Measurements from ENCODE around the gene BUB1B.
"Not testable (repeated sequence)": the region's sequence is repeated elsewhere in the genome, so short reads cannot be mapped to it uniquely, and the experiment has no call there.

The BUB1B gene

DNA sequence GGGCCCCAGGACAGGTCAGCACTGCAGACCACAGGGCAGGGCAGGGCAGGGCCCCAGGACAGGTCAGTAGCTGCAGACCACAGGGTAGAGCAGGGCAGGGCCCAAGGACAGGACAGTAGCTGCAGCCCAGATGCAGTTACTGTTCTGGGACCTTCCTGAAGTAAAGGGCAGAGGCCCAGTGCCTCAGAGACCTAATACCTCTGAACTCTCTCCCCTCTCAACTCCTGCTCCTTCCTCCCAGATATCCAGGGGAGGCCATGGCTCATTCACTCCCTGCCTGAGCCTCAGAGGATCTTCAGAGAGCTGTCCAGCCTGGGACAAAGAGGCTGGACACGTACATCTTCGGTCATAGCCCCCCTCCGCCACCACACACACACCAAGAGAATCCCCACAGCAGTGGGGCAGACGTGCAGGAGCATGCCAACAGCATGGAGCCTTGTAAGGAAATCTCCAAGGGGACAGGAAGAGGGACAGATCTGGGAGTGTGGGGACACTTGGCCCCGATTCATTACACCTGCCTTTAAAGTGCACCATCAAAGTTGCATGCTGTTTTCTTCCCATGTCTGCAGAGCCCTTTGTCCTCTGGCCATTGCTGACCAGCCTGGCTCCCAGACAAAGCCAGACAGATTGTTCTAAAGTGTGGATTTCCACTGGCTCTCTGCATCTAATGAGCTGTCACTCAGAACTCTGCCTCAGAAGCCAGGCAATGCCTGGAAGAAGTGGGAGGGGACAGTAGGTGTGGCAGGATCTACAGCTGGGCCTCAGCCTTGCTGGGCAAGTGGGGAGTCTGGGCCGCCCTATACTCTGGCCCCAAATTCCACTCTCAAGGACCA lies 24.2 kb upstream of the BUB1B start:
- DNase-seq = no peak

DNA sequence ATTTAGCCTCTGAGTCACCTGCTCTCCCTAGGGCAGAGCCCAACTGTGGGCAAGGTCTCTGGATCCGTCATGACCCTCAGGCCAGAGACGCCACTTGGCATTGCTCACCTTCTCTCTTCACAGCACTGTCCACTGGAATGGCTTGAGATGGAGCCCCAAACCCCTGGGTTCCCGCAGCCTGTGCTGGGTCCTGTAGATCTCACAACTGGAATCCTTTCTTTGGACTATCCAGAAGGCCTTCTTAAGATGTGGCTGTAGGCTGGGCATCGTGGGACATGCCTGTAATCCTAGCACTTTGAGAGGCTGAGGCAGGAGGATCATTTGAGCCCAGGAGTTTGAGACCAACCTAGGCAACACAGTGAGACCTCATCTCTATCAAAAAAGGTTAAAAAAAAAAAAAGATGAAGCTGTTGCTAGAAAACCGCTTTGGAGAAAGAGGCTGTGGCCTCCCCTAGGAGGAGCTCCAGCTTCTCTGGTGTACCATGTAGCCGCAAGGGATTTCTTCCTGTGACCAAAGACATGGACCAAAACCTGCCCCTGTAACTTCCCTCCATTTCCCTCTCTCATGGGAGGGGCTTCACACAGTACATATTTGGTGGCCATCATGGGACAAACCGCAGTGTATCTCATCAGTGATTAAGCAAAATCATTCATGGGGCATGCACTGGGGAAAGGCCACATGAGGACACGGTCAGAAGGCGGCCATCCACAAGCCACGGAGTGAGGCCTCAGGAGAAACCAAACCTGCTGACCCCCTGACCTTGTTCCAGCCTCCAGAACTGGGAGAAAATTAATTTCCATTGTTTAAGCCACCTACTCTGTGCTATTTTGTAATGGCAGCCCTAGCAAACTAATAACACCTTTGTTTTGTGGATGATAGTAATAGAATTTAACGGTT lies 23.3 kb upstream of the BUB1B start:
- no peak for DNase-seq

DNA sequence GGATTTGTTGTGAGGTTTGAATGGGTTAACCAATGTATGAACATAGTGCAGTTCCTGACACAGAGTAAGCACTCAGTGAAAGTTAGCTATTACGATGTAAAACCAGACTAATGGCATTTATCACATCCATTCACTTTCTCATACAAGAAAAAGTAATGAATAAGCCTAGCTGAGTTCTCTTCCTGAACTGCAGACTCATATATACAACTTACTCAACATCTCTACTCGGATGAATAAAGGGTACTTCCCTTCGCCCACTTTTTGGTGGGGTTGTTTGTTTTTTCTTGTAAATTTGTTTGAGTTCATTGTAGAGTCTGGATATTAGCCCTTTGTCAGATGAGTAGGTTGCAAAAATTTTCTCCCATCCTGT lies 22.7 kb upstream of the BUB1B start:
- DNase-seq = not testable (repeated sequence)

DNA sequence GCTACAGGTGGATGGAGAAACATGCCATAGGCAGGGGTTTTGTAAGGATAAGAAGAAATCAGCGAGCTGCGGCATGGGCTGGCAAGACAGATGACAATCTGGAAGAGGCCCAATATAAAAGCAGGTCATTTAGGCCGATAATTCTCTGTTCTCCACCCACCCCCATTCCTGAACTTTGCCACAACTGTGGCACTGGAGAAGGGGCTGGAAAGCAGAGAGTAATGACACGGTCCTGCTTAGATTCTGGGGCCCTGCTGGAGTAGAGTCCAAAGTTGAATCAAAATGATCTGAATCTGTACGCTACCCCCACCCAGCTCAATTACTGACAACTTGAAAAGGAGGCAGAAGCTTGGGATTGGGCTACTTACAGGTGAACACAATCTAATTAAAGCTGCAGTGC lies 18.4 kb upstream of the BUB1B start:
- DNase-seq = no peak

DNA sequence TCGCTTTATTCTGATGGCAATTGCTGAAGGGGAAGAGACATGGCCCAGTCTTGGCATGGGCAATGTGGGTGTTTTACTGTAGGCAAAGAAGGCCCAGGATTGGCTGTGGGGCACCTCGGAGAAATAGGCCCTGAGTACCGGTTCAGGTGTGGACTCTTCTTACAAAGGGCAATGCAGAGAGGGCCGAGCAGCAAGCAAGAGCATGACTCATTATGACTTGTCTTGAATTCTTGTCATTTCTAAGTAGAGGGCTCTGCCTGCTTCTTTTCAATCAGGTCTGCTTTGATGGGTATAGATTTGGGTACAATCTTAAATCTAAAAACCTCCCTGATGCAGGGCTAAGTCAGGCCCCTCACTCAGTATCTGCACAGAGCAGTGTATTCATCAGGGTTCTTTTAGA lies 14.8 kb upstream of the BUB1B start:
- no peak for DNase-seq

DNA sequence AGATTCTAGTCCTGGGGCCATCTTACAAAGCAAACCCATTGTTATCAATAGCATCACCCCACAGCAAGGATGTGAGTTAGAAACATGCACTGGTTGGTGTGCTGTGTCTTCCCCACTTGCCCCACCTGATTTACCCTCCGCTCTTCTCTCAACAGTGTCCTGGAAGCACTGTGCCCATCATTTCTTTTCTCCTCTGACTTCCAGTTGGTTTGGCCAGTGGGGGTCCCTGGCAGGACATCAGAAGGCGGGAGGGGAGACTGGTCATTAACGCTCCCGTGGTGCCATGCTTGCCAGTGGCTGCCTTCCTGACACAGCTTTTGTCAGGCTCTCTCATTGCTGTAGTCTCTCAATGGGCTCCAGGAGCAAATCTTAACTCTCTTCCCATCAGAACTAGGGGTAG lies 11.5 kb upstream of the BUB1B start:
- no peak for DNase-seq

DNA sequence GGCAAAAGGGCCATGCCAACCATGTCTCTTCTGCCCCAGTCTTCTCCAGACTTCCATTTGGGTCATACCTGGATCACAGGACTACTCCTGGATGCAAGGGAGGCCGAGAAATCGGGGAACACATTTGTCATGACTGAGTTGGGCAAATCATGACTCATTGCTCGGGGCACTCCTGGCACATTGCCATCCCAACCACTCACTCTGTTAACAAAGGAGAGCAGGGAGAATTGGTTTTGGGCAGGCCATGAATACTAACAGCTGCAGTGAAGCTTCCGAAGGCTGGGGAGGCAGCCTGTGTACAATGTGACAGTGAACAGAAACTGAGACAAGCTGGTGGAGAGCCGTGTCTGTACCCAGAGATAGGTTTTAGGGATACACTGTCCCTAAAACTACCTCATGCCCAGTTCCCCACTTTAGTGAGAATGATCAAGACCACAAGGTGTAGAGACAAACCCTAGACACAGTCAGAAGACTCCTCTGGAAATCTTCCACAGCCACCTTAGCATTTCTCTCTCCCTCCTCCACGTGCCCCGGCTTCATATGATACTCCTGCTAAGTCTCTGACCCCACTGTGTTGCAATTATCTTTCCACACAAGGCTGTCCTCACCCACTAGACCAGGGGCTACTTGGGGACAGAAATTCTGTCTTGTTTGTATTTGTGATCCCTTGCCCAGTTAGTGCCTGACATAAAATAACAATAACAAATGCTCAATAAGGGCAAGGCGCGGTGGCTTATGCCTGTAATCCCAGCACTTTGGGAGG lies 10.5 kb upstream of the BUB1B start:
- no peak for DNase-seq

DNA sequence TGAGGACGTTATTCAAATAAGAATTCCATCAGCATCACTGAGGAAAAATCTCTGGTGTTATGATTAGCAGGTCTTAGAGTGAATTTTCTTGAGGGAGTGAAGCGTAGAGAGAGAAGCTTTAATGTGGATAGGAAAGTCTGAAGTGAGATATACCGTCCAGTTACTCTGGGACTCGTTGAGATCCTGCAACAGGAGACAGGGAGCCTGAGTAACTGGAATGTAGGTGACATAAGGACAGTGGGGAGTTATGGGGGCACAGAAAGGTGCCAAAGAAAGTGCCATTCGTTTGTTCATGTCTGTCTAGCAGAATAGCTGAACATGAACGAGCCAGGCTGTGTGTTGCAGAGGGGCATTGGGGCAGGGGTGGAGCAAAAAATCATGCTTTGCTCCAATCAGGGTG lies 9.4 kb upstream of the BUB1B start:
- DNase-seq = no peak

DNA sequence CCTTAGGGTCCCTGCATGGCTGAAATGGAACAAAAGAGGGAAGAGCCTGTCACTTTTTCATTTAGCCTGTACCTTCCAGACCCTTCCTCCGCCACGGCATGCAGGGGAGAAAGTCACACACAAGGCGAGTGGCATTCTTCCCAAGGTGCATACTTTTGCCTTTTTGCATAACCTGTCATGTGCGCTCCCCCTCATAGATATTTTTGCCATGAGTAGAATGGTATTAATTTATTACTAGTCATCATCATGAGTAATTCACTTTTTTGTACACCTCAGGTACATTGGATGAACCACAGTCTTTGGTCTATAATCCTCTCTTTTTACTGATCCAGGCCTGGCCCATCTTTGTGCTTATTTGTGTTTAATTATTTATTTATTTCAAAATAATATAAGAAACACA lies 8.9 kb upstream of the BUB1B start:
- DNase-seq = no peak

DNA sequence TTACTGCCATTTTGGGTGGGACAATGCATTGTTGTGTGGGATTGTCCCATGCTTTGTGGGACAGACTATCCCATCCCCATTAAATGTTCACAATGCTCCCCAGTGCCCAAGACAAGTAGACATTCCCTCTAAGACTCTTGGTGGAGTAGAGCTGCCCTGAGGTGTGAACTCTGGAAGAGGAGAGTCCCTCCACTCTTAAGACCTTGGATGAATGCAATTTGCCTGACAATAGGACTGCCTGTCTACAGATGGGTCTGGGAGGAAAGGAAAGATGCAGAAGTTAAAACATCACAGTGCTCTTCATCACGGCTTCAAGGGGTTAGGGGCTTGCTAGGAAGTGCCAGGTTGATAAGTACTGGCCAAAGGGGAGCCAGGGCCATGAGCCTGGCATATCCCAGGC lies 6.0 kb upstream of the BUB1B start:
- DNase-seq = not testable (repeated sequence)

DNA sequence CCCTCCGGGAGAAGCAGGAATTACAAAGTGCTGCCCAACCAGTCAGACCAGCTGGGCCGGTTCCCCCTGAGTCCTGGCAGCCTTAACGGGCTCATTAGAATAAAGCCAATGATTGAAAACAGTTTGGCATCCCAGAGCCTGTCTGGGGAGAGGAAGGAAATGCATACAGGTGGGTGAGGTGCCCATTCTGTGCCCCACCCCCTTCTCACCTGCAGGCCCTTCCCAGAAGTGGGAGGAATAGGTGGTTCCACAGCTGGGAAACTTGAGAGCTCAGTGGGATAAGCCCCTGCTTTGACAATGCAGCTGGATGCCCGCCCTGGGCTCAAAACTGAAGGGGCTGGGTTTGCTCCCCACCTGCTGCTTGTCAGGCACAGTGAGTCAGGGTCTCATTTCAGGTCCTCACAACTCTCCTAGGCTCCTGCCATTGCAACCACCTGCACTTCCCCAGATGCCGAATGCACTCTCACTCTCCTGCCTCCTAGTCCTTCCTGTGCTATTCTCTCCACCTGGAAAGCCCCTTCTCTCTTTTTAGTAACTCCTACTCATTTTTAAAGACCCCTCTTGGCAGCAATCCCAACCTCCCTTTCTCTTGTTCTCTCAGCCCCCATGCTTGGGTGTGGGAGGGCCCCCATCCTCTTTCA lies 5.5 kb upstream of the BUB1B start:
- no peak for DNase-seq

DNA sequence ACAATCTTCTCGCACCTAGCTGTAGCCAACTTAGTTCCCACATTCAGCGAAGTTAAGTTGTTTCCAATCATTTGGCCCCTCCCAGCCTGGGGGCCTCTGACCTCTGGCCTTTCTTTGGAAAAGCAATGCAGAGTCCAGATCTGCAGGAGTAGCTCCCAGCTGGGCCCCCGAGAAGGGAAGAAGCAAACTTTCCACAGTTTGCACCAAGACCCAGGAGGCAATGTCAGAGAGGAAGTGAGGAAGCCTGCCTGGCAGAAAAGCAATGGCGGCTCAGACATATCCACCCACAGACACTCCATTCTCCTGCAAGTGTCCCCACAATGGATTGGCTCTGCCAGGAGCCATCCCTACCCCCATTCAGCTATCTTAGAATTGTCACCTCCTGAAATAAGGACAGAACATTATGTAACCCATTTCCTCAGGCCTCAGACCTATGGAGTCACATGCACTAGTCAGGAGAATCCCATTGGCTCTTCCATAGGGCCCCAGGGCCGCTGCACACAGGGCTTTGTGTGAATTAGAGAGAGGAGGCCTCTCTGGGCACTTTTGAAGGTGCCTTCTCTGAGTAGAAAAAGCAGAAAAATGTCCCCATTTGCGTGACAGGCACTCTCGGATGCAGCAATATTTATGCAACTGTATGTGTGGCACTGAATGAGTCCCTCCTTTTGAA lies 3.0 kb upstream of the BUB1B start:
- no peak for DNase-seq

DNA sequence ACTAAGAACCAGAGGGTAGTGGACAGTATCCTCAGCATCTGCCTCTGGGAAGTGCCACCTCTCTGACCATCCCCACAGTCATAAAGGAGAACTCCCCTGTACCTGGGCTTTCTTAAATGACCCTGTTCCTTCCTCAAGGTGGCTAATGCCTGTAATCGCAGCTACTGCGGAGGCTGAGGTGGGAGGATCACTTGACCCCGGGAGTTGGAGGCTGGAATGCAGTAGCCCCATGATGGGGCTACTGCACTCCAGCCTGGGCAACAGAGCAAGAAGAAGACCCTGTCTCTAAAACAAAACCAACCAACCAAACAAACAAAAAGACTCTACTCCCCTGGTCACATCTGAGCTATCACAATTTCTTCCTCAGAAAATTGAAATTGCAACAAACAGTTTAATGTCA lies 848 bp upstream of the BUB1B start:
- DNase-seq = no peak

DNA sequence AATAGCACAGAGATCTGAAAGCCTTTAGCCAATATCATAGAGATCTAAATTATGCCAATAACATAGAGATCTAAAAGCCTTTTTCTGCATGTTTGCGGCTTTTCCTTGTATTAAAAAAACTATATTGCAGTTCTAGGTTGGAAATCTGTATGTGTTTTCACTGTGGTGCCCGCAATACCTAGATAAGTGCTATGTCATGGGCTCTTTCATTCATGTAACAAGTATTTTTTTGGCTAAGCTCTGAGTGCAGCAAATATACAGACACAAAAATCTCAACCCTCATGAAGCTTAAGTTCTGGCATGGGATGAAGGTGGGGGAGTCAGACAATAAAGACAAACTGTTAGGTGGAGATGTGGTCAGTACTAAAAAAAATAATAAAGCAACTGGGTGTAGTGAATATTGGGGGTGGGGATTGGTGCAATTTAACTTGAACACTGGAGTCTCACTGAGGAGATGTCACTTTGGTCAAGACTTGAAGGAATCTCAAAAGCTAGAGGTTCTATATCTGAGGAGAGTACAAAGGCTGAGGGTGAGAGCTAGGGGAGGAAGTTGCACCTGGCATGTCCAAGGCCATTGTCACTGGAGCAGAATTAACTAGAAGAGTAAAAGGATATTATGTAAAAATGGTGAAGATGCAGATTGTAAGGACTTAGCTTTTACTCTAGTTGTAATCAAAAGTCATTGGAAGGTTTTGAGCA lies 973 bp downstream of the BUB1B start:
- DNase-seq = no peak

DNA sequence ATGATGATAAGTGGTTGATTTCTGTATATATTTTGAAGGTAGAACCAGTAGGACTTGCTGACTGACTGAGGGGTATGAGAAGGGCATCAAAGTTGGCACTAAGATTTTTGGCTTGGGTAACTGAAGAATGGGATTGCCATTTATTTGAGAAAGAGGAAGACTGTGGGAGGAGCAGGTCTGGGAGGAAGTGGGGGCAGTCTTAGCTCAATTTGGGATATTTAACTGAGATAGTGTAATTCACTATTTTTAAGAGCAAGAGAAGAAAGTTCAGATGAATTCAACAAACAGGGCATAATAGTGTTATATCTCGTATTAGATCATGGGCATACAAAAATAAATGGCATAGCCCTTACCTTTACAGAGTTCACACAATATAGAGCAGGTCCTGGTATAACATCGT lies 1.7 kb downstream of the BUB1B start:
- DNase-seq = no peak

DNA sequence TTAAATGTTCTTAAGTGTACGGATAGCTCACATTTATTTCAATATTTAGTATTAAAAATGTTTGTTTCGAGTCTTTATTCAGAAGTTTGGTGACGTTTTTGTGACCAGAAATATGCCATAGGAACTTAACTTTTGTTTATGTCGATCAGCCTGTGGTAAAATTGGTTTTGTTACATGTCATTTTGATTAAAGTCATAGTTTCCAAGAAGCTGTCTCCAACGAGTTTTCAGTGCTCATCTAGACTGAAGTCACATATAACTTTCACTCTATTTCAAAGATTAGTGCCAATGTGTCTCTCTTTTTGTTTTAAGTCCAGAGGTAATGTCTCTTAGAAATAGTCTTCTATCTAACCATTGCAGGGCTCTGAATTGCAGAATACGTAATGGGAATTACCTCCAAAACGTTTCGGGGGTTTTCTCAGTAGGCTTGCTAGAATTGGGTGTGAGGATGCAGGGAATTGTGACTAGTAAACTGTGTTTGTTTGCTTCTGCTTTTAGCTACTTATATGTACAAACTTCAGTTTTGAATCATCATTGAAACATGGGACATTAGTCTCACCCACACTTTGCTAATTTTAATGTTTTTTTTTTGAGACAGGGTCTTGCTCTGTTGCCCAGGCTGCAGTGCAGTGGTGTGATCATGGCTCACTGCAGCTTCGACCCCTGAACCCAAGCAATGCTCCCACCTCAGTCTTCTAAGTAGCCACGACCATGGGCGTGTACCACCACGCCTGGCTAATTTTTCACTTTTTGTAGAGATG lies 3.0 kb downstream of the BUB1B start:
- DNase-seq = no peak

DNA sequence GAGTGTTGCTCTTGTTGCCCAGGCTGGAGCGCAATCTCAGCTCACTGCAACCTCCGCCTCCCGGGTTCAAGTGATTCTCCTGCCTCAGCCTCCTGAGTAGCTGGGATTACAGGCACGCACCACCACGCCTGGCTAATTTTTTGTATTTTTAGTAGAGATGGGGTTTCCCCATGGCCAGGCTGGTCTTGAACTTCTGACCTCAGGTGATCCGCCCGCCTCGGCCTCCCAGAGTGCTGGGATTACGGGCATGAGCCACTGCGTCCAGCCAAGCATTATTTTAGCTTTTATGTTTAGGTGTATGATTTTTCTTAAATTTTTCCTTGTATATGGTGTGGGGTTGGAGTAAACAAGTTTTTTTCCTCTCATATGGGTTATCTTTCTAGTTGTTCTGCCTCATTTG lies 6.5 kb downstream of the BUB1B start:
- DNase-seq = not testable (repeated sequence)

DNA sequence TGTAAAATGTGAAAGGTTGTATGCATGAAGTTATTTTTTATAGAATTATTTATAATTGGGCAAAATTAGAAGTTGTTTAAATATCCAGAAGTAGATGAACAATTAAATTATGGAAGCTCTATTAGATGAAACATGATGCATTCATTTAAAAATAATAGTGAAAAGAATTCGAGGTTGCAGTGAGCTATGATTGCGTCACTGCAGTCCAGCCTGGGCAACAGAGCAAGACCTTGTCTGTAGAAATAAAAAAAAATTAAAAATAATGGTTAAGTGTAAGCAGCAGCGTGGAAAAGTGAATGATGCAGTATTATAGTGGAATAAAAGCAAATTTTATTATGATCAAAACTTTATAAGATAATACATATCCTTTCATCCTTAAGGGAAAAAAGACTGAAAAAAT lies 14.3 kb downstream of the BUB1B start:
- no peak for DNase-seq

DNA sequence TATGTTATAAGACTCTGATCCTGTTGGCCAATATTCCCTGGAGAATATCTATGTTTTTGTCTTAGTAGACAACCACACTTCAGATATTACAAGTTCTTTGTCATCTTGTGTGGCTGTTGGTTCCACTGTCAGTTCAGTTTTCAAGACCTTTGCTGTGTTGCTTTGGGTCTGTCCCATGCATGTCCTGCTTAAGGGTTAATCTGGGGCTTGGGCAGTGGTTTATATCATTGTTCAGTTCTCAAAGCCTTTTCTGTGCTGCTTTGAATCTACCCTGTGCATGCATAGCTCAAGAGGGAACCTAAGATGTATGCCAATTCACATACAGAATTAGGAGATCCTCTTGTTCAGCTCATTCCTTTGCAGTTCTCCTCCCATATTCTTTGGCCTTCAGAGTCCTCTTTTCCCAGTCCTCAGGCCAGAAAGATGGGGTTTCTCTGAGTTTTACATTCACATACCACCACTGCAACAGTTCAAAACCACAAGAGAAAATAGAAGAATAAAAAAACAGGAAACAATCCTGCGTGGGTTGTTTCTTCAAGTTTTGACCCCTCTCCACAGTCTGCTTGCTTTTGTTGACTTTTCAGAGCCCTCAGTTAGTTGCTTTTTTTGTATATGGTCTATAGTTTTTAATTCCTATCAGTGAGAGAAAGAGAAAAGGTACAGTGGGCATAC lies 21.6 kb downstream of the BUB1B start:
- DNase-seq = no peak

All from stimulated activated CD4-positive, alpha-beta T cell treated with anti-CD3 and anti-CD28 coated beads, Interleukin-12 subunit alpha, Interleukin-12 subunit beta, amount 100 ng/mL, for 4 hours (primary cell).